Transverse colon (tissue), 3 donors: ENCODE measurements around the gene KNOP1.
"Not testable (repeated sequence)": the region's sequence is repeated elsewhere in the genome, so short reads cannot be mapped to it uniquely, and the experiment has no call there.

ENCODE experiments used
- CTCF ChIP-seq, 5 experiments: fragments of 200-600 bp in 3 of 5; fragments of 450-650 bp in 2 of 5; sonication (generic) in 3 of 5; IDR thresholded peaks; 1 replicate in 2 of 5; 2 replicates in 3 of 5; pipeline ENCODE4 v1.5.1; 2016 to 2017; ENCODE audit warnings: antibody characterized with exemption in 5 of 5, inconsistent platforms in 3 of 5, mild to moderate bottlenecking in 2 of 5, moderate library complexity in 1 of 5
- EP300 ChIP-seq: sonication (generic); formaldehyde crosslinking; IDR thresholded peaks from one replicate; pipeline ENCODE4 v1.6.1; 2017; ENCODE audit warnings: antibody characterized with exemption, low read depth

GRCh38 chr16:19716728-19717127, 1.3 kb downstream of the KNOP1 start:
- not testable (repeated sequence) for TF ChIP-seq CTCF (IDR thresholded peaks at IDR 0.05); EP300
